22Rv1 (cell line): ENCODE data around the gene UBE2J1.

Experiments used
- H3K27ac ChIP-seq: fragments of 450-650 bp; 2 replicates; pipeline ENCODE4 v1.5.1; 2017
- CTCF ChIP-seq: fragments of 450-650 bp; IDR thresholded peaks from 2 replicates; pipeline ENCODE4 v1.5.1; 2017; ENCODE audit warnings: mild to moderate bottlenecking
- ZFX ChIP-seq: fragments of 450-650 bp; IDR thresholded peaks from 2 replicates; pipeline ENCODE4 v1.6.1; 2017; ENCODE audit warnings: antibody characterized with exemption, borderline replicate concordance

UBE2J1 gene

GRCh38 chr6:89388846-89389245 lies 36.3 kb upstream of the UBE2J1 start:
- no peak overlapping the region for H3K27ac ChIP-seq
- TF ChIP-seq ZFX (no peak), CTCF (no peak)

- H3K27ac ChIP-seq, result no peak overlapping the region
- no peak for TF ChIP-seq ZFX
- no peak for TF ChIP-seq CTCF
These were observed 35.1 kb upstream of the UBE2J1 start for GRCh38 chr6:89387516-89388201.

- TF ChIP-seq CTCF (no peak), ZFX (no peak)
- no peak overlapping the region for H3K27ac ChIP-seq
These were observed 34.5 kb upstream of the UBE2J1 start for GRCh38 chr6:89386917-89387491.

GRCh38 chr6:89385846-89386245 lies 33.3 kb upstream of the UBE2J1 start:
- H3K27ac ChIP-seq, result no peak overlapping the region
- TF ChIP-seq CTCF, result no peak

- no peak overlapping the region for H3K27ac ChIP-seq
These were observed 32.7 kb upstream of the UBE2J1 start for GRCh38 chr6:89385156-89385667.

GRCh38 chr6:89381031-89381430 lies 28.5 kb upstream of the UBE2J1 start:
- TF ChIP-seq ZFX, result no peak
- TF ChIP-seq CTCF, result no peak
- H3K27ac ChIP-seq, result no peak overlapping the region

More at GRCh38 chr6:89385156-89385667, 32.7 kb upstream of the UBE2J1 start:
- TF ChIP-seq CTCF (no peak), ZFX (no peak)

- H3K27ac ChIP-seq, result no peak overlapping the region
- TF ChIP-seq ZFX, result no peak
These were observed 26.8 kb upstream of the UBE2J1 start for GRCh38 chr6:89379281-89379680.

- TF ChIP-seq CTCF, result no peak
- no peak for TF ChIP-seq ZFX
- no peak overlapping the region for H3K27ac ChIP-seq
These were observed 26.1 kb upstream of the UBE2J1 start for GRCh38 chr6:89378628-89379027.
